ENCODE results near the gene RLN3.
"Not testable (repeated sequence)": the region's sequence is repeated elsewhere in the genome, so short reads cannot be mapped to it uniquely, and the experiment has no call there.

GRCh38 chr19:14026652-14027192 is 1.2 kb upstream of the RLN3 start:
- TF ChIP-seq CTCF (IDR thresholded peaks at IDR 0.05; ENCODE audit: borderline replicate concordance, extremely low read depth, low read length, poor library complexity, severe bottlenecking); EZH2 (IDR thresholded peaks at IDR 0.05; ENCODE audit: borderline replicate concordance, low read depth, low read length, severe bottlenecking): not testable (repeated sequence)
